Activated T-helper 1 cell treated with Interleukin-2 at 50 U/mL for 16 hours (primary cell): Measurements from ENCODE around the gene MET.
"Not testable (repeated sequence)": the region's sequence is repeated elsewhere in the genome, so short reads cannot be mapped to it uniquely, and the experiment has no call there.

Experiments
- DNase-seq: peaks from one replicate; pipeline ENCODE4 v3.0.0-alpha.2; 2020; ENCODE audit warnings: low read depth

The MET gene

GRCh38 chr7:116728413-116728812, 56.4 kb downstream of the MET start:
- DNase-seq = no peak

DNA sequence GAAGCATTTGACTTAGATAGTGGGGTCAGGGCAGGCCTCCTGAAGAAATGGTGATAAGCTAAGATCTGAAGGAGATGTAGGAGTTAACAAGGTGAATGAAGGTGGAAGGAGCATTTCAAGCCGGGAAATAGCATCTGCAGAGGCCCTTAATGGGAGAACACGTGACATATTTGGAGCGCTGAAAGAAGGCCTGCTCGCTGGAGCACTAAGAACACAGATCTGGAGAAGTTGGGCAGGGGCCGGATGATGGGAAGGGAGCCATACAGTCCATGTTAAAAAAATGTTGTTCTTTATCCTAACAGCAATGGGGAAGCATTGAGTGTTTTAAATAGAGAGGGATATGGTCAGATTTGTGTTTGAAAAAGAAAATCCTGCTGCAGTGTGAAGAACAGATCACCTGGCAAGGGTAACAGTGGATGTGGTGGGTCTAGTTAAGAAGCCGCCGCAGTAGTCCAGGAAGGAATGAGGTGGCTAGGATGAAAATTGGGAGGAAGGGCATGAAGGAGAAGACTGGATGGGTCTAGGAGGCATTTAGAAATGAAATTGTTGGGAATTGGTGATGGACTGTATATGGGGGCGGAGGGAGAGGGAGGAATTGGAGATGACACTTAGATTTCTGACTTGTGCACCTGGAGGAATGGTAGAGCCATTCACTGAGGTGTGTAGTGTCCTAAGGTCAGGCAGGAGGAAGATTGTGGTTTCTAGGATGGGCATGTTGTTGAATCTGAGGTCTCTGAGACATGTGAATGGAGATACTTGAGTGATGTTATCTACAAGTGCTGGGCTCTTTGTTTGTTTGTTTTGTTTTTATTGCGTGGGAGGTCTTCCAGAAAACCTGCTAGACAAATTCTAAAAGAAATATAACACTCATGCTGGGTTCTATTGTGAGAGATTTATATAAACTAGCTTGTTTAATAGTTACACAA, 58.4 kb downstream of the MET start:
- no peak for DNase-seq

DNA sequence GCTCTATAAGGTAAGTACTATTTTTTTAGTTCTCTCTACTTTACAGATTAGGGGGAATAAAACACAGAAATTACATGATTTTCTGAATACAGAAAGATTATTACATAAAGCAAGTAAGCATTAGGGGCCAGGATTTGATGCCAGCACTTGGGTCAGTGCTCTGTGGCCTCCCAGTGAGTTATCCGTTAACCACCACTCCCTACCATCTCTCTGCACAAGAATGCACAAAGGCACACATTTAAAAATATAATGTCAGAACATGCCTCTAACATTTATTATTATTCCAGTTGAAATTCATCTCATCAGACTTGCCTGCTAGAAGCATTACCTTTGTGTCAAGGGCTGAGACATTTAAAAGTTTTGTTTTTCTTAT, 59.0 kb downstream of the MET start:
- DNase-seq = no peak

DNA sequence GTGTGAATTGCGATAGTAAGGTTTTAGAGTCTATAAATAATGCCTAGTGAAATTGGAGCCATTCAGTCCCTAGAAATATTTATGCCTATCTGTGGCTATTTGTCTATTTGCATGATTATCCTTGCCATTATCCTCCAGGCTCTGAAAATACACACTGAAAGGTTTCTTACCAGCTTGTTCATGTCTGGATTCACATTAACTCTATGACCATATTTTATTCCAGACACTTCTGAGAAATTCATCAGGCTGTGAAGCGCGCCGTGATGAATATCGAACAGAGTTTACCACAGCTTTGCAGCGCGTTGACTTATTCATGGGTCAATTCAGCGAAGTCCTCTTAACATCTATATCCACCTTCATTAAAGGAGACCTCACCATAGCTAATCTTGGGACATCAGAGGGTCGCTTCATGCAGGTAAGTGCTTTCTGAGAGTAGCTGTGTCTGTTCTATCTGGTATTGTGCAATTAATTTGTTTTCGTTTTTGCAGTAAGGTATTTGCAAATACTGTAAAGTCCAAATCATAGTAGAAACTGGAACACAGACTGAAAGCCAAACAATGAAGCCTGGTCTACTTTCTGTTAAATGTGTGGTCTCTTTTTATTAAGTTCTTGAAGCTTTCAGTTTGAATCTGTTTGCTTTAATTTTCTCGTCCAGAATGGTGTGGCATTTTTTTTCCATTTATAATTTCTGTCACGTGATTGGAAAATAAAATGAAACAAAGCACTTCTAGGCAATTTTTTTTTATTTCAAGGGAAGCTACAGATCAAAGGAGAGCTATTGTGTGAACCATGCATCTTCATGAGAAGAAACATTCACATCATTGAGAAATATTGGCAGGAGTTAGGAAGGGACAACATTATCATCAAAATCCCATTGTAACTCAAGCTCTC, 59.7 kb downstream of the MET start:
- no peak for DNase-seq

DNA sequence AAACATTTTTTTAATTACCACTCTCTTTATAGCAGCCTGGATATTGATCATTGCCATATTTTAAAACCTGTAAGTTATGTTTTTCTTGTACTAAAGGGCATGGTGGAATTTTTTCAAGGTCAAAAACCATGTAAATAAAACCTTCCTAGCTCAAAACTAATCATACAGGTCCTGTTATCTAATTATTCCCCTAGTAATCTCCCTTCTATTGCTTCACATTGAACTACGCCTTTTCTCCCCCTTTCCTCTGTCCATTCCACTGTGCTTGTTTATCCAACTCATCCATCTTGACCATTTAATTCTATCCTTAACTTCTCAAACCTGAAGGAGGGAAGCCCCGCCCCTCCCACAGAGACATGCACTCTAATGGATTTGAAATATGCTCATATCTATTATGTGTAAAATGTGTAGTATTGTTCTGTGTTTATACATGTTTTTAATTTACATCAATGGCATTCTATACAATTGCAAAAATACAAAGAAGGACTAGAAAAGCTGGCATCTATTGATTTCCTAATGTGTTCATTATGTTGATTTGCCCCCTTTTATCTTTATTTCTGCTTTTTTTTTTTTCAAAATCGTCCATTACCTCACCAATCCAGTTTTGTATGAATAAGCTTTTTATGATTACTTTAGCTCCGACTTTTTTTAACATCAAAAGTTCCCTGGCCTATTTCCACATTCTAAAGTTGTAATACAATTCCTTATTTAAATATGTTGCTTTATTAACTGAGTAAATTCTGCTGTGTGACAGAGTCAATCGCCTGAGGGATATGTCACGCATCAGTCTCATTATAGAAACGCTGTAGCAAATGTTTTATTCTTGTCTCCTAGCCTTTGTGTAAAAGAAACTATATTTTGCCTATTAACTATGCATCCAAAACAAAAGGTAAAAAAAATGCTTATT, 61.0 kb downstream of the MET start:
- no peak for DNase-seq

DNA sequence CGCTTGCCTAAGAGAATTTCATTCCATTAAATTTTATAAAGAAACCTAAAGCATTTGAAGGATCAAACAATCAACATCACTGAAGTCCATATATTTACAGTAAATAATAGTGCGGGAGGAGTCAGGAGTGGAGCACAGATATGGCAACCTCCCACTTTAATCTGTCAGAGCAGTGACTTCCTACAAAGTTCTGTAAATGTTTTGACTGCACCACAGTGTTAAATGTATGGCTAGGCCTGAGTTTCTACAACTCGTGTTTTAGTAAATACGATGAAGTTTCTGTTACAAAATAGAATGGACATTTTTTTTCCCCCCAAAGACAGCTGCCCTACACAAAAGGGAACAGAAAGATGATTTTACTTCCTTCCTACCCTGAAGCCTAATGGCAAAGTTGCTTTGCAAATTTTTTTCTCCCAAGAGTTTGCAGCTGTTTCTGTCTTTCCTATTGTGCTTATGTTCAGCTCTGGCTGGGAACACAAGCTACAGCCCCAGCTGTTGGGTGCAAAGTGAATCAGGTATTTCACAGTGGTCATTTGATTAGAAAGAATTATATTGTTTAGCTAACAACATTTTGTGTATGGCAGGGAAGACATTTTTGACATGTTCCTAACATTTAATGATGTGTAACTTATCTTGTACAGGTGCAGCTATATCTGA, 62.1 kb downstream of the MET start:
- DNase-seq = no peak

DNA sequence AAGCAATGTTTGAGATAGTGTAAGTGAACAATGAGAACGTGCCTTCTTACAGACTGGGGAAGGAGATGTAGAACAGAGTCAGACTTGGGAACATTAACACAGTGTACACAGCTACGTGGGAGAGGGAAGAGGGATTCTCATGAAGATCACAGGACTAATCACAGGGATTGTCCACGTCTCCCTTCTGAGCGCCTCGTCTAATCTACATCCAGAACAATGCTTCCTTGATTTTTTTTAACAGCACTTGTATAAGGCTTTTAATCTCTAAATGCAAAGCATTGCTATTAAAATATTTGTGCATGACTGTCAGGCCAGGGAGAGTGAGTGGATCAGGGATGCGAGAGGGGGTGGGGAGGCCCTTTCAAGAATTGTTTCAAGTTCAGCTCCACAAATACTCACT, 62.7 kb downstream of the MET start:
- no peak for DNase-seq

DNA sequence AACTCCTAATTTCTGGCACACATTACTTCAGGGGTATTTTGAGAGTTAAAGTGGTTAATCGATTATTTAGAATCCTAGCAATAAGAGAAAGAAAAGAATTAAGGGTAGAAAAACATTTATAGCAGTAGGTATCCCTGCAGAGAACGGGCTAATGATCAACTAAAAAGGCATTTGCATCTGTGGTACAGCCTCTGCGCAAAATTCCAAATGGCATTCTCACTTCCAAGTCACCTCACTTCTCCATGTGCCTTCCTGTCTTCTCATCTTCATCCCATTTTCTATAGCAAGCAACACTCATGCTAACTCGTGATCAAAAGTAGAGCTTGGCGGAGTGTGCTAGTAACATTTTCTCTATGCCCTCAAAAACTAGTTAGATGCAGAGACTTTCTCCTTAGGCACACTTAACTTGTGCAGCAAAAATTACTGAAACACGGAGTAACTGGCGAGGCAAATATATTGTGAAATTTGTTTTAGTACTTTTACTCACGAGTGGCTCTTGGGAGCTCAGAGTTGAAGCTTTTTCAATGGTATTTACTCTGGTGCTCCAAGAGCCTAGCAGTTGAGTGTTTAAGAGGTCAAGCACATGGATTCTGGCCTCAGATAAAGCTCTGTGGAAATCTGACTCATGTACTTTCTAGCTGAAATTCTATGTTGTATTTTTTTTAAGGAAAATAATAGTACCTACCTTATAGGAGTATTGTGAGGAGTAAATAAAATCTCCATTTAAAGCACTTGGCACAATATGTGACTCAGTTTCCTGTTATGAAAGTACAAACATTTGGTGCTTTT, 65.1 kb downstream of the MET start:
- no peak for DNase-seq

DNA sequence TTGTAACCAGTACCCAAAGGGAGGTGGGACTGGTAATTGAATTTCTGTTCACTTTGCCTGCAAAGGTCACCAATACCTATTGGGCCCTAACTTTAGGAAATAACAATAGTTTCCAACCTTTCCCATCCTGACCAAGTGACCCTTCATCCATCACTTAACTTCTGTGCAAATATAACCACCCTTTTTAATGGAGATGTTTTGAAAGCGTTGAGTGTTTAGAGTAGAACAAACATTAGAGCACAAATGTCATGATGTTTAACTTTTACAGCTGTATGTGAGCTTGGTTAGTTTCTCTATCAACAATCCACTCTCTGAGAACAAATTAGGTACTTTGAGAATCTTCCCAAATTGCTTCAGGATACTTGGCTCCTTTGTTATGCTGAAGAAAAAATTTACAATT, 66.4 kb downstream of the MET start:
- DNase-seq = no peak

DNA sequence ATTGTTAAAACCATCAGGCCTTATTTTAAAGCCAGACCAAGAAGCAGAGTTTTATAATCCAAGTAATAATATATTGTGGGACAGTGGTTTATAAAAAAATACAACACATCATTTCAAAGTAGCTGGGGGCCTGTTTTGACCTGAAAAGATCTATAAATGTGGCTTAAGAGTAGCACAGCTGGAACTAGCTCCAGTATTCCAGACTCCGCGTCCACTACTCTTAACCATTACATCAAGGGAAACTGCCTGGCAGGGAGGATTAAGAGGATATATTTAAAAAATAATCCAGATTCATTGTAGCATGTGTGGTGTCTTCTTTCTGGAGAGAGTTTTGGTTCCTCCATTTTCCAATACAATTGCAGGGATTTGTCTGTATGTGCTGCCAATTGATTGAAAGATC, 67.3 kb downstream of the MET start:
- no peak for DNase-seq

DNA sequence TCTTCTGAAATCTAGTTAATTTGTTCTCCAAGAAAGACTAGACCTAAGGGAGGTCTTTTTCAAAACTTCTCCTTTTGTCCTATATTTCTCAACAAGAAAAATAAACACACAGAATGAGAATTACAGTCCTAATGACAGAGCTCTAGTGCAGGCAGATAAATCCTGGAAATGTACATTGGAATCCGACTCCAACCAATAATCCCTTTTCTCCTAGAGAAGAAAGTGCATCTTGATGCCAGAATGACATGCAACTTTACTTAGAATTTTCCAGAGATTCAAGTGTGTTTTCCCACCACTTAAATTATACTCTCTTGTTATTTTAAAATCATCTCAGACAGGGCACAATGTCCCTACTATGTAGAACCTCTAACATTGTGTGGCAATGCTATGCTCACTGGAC, 68.2 kb downstream of the MET start:
- no peak for DNase-seq

GRCh38 chr7:116740755-116741462, 68.9 kb downstream of the MET start:
- no peak for DNase-seq

GRCh38 chr7:116741625-116742316, 69.8 kb downstream of the MET start:
- DNase-seq = no peak

GRCh38 chr7:116742641-116743040, 70.6 kb downstream of the MET start:
- DNase-seq = no peak

GRCh38 chr7:116743835-116744234, 71.8 kb downstream of the MET start:
- not testable (repeated sequence) for DNase-seq

GRCh38 chr7:116746388-116746787, 74.4 kb downstream of the MET start:
- not testable (repeated sequence) for DNase-seq

DNA sequence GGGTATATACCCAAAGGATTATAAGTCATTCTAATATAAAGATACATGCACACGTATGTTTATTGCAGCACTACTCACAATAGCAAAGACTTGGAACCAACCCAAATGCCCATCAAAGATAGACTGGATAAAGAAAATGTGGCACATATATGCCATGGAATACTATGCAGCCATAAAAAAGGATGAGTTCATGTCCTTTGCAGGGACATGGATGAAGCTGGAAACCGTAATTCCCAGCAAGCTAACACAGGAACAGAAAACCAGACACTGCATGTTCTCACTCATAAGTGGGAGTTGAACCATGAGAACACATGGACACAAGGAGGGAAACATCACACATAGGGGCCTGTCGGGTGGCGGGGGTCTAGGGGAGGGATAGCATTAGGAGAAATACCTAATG, 79.1 kb downstream of the MET start:
- not testable (repeated sequence) for DNase-seq

- DNase-seq = no peak
Observed at GRCh38 chr7:116752305-116753074, 80.5 kb downstream of the MET start.

DNA sequence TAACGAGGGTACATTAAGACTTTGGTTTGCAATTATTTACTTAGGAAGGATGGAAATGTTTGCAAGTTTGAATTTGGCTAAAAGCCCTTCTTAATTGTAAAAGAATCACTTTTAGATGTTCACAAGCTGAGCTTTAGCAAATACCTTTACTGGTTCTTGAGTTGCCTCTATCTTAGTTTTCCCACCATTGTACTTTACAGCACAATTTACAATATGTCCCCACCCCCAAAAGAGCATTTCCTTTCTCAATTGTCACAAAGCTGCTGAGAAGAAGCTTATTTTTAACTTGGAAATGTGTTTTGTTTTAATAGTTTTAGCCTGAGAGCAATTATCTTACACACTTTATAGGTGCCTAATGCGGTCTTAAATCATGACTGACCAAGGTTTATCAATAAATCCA, 81.1 kb downstream of the MET start:
- no peak for DNase-seq
